Activated CD8-positive, alpha-beta memory T cell treated with anti-CD3 and anti-CD28 coated beads, Interleukin-2, amount 10 ng/mL, durations not matched to agents 7 days and 5 days (primary cell): ENCODE measurements around the gene TBC1D16. TPM values are rescaled to one million over a fixed set of nuclear protein-coding genes. Genes with fewer than 3 reads are reported as not detected.

Experiments used
- ATAC-seq: fragments of 150-1000 bp; cut with Tn5 transposase; one replicate; pipeline ENCODE4 v1.10.0; 2021; ENCODE audit warnings: moderate library complexity
- CTCF ChIA-PET: fragments of 350-600 bp; sonication (Branson Sonifier 250); formaldehyde crosslinking; loops from one replicate; lab custom pipeline; 2021; ENCODE audit warnings: antibody characterized with exemption; lab: Charles Lee
- DNase-seq: peaks from one replicate; pipeline ENCODE4 v3.0.0-alpha.2; 2020
- H3K27ac Mint-ChIP-seq: one replicate; pipeline ENCODE4 v1.8.0; 2021; ENCODE audit warnings: mild to moderate bottlenecking, mixed read lengths
- H3K27me3 Mint-ChIP-seq: one replicate; pipeline ENCODE4 v1.8.0; 2021; ENCODE audit warnings: mixed read lengths
- H3K36me3 Mint-ChIP-seq: one replicate; pipeline ENCODE4 v1.8.0; 2021; ENCODE audit warnings: mild to moderate bottlenecking, mixed read lengths
- H3K4me1 Mint-ChIP-seq: one replicate; pipeline ENCODE4 v1.8.0; 2021; ENCODE audit warnings: mixed read lengths
- H3K4me3 Mint-ChIP-seq: one replicate; pipeline ENCODE4 v1.8.0; 2021; ENCODE audit warnings: mild to moderate bottlenecking, moderate library complexity, mixed read lengths
- H3K9me3 Mint-ChIP-seq: one replicate; pipeline ENCODE4 v1.8.0; 2022; ENCODE audit warnings: low read depth, mixed read lengths
- total RNA-seq, 2 experiments: library from RNA; stranded (reverse); gene quantifications; one replicate each; pipeline ENCODE4 v1.2.3, GENCODE V29; 2021

The TBC1D16 gene
- total RNA-seq, 2 experiments from 2014 or later, result 1.2 to 2.8 TPM

DNA sequence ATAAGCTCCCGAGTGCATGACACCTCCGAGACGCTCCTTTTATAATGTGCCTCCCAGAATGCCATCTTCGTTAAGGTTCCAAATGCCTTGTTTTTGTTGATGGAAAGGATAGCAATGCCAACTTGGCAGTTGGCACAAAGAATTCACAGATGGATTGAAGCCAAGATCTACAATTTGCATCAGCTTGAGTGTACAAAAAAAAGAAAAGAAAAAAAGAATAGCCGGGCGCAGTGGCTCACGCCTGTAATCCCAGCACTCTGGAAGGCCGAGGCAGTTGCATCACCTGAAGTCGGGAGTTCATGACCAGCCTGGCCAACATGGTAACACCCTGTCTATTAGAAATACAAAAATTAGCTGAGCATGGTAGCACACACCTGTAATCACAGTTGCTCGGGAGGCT, 7.6 kb downstream of the TBC1D16 start:
- DNase-seq (no peak), ATAC-seq (no peak)
- CTCF ChIA-PET, result interaction anchor here (1.1 to 2.9 kb wide), 2 partner anchors 19 to 35 kb away, joined by 4 to 7 read pairs; no protein-coding TSS in a partner anchor
- peaks cover under 1% of the 10 kb centered on the region for H3K27me3 Mint-ChIP-seq
- no peaks in the 10 kb centered on the region for H3K36me3 Mint-ChIP-seq
- peaks cover 6% of the 10 kb centered on the region for H3K4me1 Mint-ChIP-seq
- H3K4me3 Mint-ChIP-seq, result no peak overlapping the region
- H3K27ac Mint-ChIP-seq, result no peak overlapping the region
- no peaks in the 10 kb centered on the region for H3K9me3 Mint-ChIP-seq

DNA sequence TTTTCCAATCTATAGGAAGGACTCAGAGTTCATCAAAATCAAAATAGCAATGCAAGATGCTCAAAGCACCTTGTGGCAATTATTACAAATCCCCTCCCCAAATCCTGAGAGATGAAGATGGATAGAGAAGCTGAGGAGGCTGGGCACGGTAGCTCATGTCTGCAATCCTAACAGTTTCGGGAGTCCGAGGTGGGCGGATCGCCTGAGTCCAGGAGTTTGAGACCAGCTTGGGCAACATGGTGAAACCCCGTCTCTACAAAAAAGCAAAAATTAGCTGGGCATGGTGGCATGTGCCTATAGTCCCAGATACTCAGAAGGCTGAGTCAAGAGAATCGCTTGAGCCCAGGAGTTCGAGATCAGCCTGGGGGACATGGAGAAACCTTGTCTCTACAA, 8.6 kb downstream of the TBC1D16 start:
- H3K27me3 Mint-ChIP-seq, result no peaks in the 10 kb centered on the region
- H3K4me3 Mint-ChIP-seq, result no peak overlapping the region
- CTCF ChIA-PET, result interaction anchor here (1.1 to 2.9 kb wide), 2 partner anchors 18 to 34 kb away, joined by 4 to 7 read pairs; no protein-coding TSS in a partner anchor
- H3K27ac Mint-ChIP-seq, result no peak overlapping the region
- DNase-seq (no peak), ATAC-seq (no peak)
- H3K9me3 Mint-ChIP-seq, result no peaks in the 10 kb centered on the region
- H3K4me1 Mint-ChIP-seq, result peaks cover 6% of the 10 kb centered on the region
- no peaks in the 10 kb centered on the region for H3K36me3 Mint-ChIP-seq

DNA sequence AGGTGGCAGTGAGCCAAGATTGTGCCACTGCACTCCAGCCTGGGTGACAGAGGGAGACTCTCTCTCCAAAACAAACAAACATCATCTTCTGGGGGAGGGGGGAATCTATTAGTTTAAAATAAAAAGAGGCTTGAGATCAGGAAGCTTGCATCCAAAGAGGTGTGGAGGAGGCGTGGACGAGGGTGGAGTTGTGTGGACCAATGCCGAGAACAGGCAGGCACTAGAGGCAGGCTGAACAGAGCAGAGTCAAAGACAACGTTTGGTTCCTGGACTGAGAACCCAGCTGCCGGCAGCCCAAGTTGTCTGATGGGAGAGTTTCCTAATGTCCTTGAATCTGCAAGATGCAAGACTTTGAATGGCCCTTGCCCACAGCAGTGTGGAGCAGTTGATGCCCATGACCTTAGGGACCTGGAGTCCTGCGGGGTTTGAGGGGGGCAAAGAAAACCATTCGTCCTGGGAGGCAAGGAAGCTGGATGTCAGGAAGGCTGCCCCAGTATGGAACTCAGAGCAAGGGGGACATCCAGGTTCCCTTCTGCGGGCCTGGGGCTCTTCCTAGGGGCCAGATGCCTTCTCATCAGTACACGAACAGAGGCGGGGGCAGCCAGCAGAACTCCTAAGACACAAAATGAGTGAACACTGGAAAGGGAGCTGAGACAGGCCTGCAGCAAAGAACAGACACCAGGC, 9.2 kb downstream of the TBC1D16 start:
- CTCF ChIA-PET, result interaction anchor here (1.1 to 2.9 kb wide), 2 partner anchors 18 to 33 kb away, joined by 4 to 7 read pairs; no protein-coding TSS in a partner anchor
- DNase-seq, result no peak
- Mint-ChIP-seq H3K9me3 (no peaks in the 10 kb centered on the region), H3K36me3 (no peaks in the 10 kb centered on the region), H3K27ac (no peak overlapping the region), H3K4me1 (peaks cover 3% of the 10 kb centered on the region), H3K4me3 (no peak overlapping the region), H3K27me3 (no peaks in the 10 kb centered on the region)
- ATAC-seq, result no peak

DNA sequence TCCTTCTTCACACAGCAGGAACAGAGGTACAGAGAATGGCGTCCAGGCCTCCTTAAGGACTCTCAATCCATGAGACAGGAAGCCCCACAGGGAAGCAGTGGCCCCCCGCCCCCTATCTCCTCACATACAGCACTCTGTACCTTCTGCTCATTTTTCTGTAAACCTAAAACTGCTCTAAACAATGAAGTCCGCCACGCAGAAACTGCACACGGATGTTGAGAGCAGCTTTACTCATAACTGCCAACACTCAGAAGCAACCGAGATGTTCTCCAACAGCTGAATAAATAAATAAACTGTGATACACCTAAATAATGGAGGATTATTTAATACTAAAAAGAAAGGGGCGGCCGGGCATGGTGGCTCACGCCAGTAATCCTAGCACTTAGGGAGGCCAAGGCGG, 9.9 kb downstream of the TBC1D16 start:
- Mint-ChIP-seq H3K36me3 (no peaks in the 10 kb centered on the region), H3K27ac (no peak overlapping the region), H3K4me3 (no peak overlapping the region), H3K27me3 (no peaks in the 10 kb centered on the region), H3K4me1 (peaks cover 2% of the 10 kb centered on the region), H3K9me3 (no peaks in the 10 kb centered on the region)
- CTCF ChIA-PET, result interaction anchor here (2.9 kb wide), 1 partner anchor 17 kb away, joined by 7 read pairs; no protein-coding TSS in a partner anchor
- ATAC-seq, result no peak
- DNase-seq, result no peak

DNA sequence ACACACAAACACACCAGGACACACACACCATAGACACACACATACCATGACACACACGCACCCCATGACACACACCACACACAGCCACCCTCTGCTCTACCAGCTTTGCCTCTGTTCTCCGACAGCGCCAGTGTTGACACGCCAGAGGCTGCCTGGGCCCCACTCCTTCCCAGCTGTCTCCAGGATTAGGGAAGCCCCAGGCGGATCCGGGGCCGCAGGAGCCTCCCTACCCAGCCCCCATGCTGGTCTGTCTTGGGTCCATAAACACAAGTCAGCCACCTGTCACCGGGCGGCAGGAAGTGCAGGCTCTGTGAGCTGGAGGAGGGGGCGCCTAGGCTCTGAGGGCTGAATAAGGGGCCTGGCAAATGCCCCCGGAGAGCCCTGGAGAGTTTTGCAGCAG, 10.5 kb downstream of the TBC1D16 start:
- DNase-seq, result no peak
- Mint-ChIP-seq H3K9me3 (no peaks in the 10 kb centered on the region), H3K4me3 (no peak overlapping the region), H3K27ac (no peak overlapping the region), H3K36me3 (no peaks in the 10 kb centered on the region), H3K4me1 (peaks cover 2% of the 10 kb centered on the region), H3K27me3 (no peaks in the 10 kb centered on the region)
- ATAC-seq, result no peak
- CTCF ChIA-PET, result interaction anchor here (2.9 kb wide), 1 partner anchor 16 kb away, joined by 7 read pairs; no protein-coding TSS in a partner anchor

DNA sequence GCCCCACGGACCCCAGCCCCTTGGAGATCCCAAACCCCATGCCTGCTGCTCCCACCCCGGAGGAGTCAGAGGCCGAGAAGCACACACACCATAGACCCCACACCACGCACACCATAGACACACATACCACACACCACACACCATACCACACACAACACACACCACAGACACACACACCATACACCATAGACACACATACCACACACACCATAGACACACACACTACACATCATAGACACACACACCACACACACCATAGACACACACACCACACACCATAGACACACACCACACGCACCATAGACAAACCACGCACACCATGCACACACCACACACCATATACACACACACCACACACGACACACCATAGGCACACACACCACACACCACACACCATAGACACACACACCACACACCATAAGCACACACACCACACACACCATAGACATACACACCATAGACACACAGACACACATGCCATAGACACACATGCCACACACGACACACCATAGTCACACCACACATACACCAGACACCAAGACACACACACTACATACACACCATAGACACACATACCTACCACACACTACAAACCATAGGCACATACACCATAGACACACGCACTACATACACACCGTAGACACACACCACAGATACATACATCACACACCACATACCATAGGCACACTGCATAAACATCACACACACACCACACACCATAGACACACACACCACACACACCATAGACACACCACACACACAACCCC, 11.3 kb downstream of the TBC1D16 start:
- H3K4me3 Mint-ChIP-seq, result no peak overlapping the region
- H3K27me3 Mint-ChIP-seq, result no peaks in the 10 kb centered on the region
- DNase-seq (no peak), ATAC-seq (no peak)
- no peaks in the 10 kb centered on the region for H3K36me3 Mint-ChIP-seq
- no peak overlapping the region for H3K27ac Mint-ChIP-seq
- no peaks in the 10 kb centered on the region for H3K9me3 Mint-ChIP-seq
- CTCF ChIA-PET, result interaction anchor here (1.2 kb wide), 1 partner anchor 16 kb away, joined by 4 read pairs; no protein-coding TSS in a partner anchor
- no peaks in the 10 kb centered on the region for H3K4me1 Mint-ChIP-seq

DNA sequence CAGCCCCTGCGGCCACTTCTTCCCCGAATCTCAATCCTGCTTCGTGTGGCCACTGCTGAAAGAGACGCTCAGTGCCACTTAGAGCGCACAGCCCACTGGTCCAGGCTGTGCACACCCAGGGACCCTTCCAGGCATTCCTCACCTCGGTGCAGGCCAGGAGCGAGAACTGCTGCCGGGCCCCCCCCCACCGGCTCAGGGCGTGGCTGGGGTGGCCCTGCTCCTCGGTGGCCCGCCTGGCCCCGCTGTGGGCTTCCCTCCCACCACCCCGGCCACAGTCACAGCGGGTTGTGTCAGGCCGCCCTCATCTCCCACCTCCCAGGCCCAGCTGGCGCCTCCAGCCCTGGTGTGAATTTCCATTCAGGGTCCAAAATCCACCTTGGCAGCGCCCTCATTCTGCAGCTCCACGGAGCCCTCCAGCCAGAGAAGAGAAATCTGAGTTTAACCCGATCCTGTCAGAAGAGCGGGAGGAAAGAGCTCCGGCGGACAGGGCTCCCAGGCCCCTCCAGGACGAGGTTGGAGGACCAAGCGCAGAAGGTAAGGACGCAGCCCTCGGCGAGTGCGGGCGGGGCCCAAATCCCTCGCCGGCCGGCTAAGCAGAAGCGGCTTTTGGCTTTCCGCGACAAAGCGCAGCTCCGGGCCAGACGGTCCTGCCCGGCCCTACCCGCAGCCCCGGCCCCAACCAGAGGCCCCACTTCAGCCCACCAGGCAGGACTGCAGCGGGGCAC, 12.0 kb downstream of the TBC1D16 start:
- no peaks in the 10 kb centered on the region for H3K4me1 Mint-ChIP-seq
- CTCF ChIA-PET, result interaction anchor here (1.2 kb wide), 1 partner anchor 15 kb away, joined by 4 read pairs; no protein-coding TSS in a partner anchor
- H3K36me3 Mint-ChIP-seq, result no peaks in the 10 kb centered on the region
- H3K9me3 Mint-ChIP-seq, result no peaks in the 10 kb centered on the region
- DNase-seq, result no peak
- H3K27me3 Mint-ChIP-seq, result no peaks in the 10 kb centered on the region
- H3K4me3 Mint-ChIP-seq, result no peak overlapping the region
- no peak overlapping the region for H3K27ac Mint-ChIP-seq
- no peak for ATAC-seq

DNA sequence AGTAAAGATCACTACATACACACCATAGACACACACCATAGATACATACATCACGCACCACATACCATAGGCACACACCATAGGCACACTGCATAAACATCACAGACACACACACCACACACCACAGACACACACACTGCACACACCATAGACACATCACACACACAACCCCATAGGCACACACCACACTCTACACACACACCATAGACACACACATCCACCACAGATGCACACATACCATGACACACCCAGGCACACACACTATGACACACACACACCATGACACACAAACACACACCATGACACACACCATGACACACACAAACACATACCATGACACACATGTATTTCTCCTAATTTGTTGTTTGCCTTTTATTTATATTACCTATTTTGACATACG, 14.1 kb downstream of the TBC1D16 start:
- Mint-ChIP-seq H3K27me3 (no peaks in the 10 kb centered on the region), H3K9me3 (no peaks in the 10 kb centered on the region), H3K4me3 (no peak overlapping the region), H3K27ac (no peak overlapping the region), H3K36me3 (no peaks in the 10 kb centered on the region), H3K4me1 (no peaks in the 10 kb centered on the region)
- CTCF ChIA-PET, result interaction anchor here (1.1 to 2.4 kb wide), 2 partner anchors 13 to 15 kb away, joined by 6 to 13 read pairs; no protein-coding TSS in a partner anchor
- ATAC-seq (no peak), DNase-seq (no peak)

DNA sequence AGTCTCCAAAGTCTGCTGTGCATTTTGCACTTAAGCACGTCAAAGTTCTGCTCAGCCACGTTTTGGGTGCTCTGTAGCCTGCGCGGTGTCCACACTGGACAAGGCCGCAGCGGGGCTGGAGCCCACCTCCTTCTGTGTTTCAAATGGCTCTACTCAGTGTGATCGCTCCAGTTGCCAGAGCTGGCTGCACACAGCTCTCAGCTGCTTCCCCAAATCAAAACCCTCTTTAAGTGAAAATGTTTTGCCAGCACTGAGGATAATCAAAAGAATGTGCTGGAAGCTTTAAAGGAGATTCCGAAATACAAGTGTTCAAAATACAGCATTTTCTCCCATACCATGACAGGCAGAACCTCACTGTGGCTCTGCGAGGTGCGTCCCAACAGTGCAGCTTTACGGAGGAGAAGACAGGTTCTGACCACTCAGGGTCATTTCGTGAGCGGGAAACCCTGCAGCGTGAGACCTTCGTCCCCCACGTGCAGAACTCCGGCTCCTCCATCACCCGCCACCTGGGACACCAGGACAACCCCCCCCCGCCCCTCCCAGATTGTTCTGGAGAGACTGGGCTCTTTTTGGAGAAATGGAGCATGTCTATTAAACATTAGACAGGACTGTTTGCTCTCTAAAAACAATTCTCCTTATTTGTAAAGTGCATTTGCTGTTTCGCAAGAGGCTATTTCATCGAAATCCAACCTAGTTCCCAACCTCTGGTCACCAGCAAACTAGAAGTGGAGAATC, 16.6 kb downstream of the TBC1D16 start:
- ATAC-seq, result no peak
- Mint-ChIP-seq H3K4me3 (no peak overlapping the region), H3K27ac (no peak overlapping the region), H3K27me3 (no peaks in the 10 kb centered on the region), H3K9me3 (no peaks in the 10 kb centered on the region), H3K36me3 (no peaks in the 10 kb centered on the region), H3K4me1 (no peaks in the 10 kb centered on the region)
- CTCF ChIA-PET, result no interaction called here
- no peak for DNase-seq

DNA sequence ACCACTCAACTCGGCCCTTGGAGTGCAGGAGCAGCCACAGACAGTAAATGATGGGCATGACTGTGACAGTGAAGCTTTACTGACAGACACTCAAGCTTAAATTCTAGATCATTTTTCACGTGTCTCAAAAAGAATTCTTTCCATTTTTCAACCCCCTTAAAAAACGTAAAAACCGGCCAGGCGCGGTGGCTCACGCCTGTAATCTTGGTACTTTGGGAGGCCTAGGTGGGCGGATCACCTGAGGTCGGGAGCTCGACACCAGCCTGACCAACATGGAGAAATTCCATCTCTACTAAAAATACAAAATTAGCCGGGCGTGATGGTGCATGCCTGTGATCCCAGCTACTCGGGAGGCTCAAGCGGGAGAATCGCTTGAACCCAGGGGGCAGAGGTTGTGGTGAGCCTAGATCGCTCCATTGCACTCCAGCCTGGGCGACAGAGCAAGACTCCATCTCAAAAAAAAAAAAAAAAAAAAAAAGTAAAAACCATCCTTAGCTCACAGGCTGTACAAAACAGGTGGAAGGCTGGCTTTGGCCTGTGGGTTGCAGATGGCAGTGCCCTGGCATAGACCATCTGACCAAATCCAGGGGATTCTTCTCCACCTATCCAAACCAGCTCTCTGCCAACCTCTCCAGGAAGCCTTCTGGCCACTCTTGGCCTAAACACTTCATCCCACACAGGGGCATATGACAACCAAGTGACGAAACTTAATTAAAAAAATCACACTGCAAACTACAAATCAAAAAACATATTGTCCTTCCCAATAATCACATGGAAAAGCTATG, 18.3 kb downstream of the TBC1D16 start:
- DNase-seq, result no peak
- Mint-ChIP-seq H3K9me3 (no peaks in the 10 kb centered on the region), H3K27me3 (no peaks in the 10 kb centered on the region), H3K27ac (no peak overlapping the region), H3K36me3 (no peaks in the 10 kb centered on the region), H3K4me1 (no peaks in the 10 kb centered on the region), H3K4me3 (no peak overlapping the region)
- CTCF ChIA-PET, result interaction anchor here (1.2 to 4.3 kb wide), 2 partner anchors 11 to 25 kb away, joined by 3 to 26 read pairs; no protein-coding TSS in a partner anchor
- ATAC-seq, result no peak

DNA sequence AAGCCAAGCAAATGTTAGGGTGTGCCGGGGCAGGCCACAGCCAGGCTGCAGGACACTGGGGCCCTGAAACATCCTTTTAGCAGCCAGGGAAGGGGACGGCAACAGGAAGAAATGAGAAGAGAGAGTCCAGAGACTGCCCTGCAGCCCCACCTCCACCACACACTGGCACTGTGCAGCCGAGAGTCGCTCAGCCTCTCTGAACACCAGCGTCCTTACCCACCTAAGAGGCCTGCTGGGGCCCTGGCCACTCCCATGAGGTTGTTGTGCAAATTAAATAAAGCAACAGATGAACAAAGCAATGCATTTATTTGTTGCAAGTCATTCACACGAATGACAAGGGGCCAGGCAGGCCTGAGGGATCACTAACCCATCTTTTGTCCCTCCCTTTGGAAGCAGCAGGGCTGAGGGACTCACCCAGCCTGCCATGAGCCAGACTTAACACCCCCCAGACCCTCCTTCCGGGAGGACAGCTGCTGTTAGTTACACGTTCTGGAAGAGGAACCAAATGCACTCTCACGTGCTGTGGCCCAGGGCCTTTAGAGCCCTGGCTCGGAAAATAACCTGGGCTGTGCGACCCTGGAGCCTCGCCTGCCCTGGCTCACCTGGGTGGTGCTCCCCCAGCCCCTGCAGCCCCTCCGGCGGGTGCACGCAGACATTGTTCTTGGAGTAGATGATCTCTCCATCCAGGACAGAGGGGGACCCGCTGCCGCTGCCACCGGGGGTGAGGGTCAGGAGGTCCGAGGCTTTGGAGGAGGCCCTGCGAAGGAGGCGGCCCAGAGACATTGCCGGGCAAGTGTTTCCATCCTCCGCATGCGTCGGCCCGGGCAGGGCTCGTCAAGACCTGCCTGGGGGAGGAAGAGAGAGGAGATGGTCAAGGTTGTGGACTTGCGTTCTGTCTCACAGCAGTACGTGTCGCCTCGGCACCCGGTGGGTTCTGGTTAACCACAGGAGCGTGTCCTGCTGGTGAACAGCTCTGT, 22.6 kb downstream of the TBC1D16 start:
- no peaks in the 10 kb centered on the region for H3K36me3 Mint-ChIP-seq
- no peaks in the 10 kb centered on the region for H3K4me1 Mint-ChIP-seq
- CTCF ChIA-PET, result no interaction called here
- no peak for ATAC-seq
- H3K4me3 Mint-ChIP-seq, result no peak overlapping the region
- no peak overlapping the region for H3K27ac Mint-ChIP-seq
- no peaks in the 10 kb centered on the region for H3K9me3 Mint-ChIP-seq
- DNase-seq, result no peak
- no peaks in the 10 kb centered on the region for H3K27me3 Mint-ChIP-seq
